Esophagus squamous epithelium (tissue), 4 donors: ENCODE results near the gene GOLGA8H.
"Not testable (repeated sequence)": the region's sequence is repeated elsewhere in the genome, so short reads cannot be mapped to it uniquely, and the experiment has no call there.

Experiments used
- POLR2A ChIP-seq, 4 donors: fragments of 450-650 bp; IDR thresholded peaks; one replicate each; pipeline ENCODE4 v1.6.1; 2017; ENCODE audit warnings: antibody characterized with exemption in 4 of 4, mild to moderate bottlenecking in 4 of 4, moderate library complexity in 3 of 4
- TF ChIP-seq, protein P1 (sequence below), 6 experiments: fragments of 450-650 bp in 4 of 6; fragments of 200-600 bp in 2 of 6; sonication (generic) in 2 of 6; IDR thresholded peaks; one replicate each; pipeline ENCODE4 v1.5.1; 2016 to 2019; ENCODE audit warnings: antibody characterized with exemption in 6 of 6, mild to moderate bottlenecking in 4 of 6, moderate library complexity in 4 of 6

DNA sequence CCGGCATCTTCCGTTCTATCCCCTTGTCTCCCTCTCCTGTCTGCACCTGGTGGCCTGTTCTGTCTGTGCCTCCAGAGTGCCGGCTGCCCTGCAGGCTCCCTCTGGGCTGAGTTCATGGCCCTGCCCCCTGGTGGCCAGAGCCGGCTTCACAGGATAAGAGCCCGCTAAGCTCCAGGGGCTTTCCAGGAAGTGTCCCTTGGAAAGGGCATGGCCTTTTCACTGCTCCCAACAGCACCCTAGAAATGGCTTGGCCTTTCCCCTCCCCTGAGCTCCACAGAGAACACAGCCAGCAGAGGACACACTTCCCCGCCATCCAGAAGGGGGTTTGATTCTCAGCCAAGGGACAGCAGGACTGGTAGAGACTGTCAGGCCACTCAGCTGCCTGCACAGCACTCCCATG lies 36.9 kb upstream of the GOLGA8H start:
- TF ChIP-seq, protein P1, sequence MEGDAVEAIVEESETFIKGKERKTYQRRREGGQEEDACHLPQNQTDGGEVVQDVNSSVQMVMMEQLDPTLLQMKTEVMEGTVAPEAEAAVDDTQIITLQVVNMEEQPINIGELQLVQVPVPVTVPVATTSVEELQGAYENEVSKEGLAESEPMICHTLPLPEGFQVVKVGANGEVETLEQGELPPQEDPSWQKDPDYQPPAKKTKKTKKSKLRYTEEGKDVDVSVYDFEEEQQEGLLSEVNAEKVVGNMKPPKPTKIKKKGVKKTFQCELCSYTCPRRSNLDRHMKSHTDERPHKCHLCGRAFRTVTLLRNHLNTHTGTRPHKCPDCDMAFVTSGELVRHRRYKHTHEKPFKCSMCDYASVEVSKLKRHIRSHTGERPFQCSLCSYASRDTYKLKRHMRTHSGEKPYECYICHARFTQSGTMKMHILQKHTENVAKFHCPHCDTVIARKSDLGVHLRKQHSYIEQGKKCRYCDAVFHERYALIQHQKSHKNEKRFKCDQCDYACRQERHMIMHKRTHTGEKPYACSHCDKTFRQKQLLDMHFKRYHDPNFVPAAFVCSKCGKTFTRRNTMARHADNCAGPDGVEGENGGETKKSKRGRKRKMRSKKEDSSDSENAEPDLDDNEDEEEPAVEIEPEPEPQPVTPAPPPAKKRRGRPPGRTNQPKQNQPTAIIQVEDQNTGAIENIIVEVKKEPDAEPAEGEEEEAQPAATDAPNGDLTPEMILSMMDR (IDR thresholded peaks at IDR 0.05), result peak in 5 of 6 experiments; percentile 19 to 51 (median 36)
- not testable (repeated sequence) for TF ChIP-seq POLR2A (IDR thresholded peaks at IDR 0.05)
